WTC11 (cell line): ENCODE results near the gene FILIP1L.

Experiments used
- JUN ChIP-seq: sonication (generic); formaldehyde crosslinking; IDR thresholded peaks from 2 replicates; pipeline ENCODE4 v1.8.0; 2023; ENCODE audit warnings: mild to moderate bottlenecking, missing genetic modification reagents
- NR2C2 ChIP-seq: sonication (generic); formaldehyde crosslinking; IDR thresholded peaks from 2 replicates; pipeline ENCODE4 v1.8.0; 2022; ENCODE audit warnings: mild to moderate bottlenecking, missing genetic modification reagents
- TF ChIP-seq, protein P1 (sequence below): sonication (generic); formaldehyde crosslinking; IDR thresholded peaks from 2 replicates; pipeline ENCODE4 v1.8.1; 2023; ENCODE audit warnings: mild to moderate bottlenecking, moderate library complexity, missing genetic modification reagents
- TF ChIP-seq, protein P2 (sequence below): sonication (generic); formaldehyde crosslinking; IDR thresholded peaks from 2 replicates; pipeline ENCODE4 v1.8.0; 2022; ENCODE audit warnings: mild to moderate bottlenecking, missing genetic modification reagents
- TF ChIP-seq, protein P3 (sequence below): sonication (generic); formaldehyde crosslinking; IDR thresholded peaks from 2 replicates; pipeline ENCODE4 v1.8.1; 2022; ENCODE audit warnings: low read depth, missing genetic modification reagents, borderline replicate concordance

DNA sequence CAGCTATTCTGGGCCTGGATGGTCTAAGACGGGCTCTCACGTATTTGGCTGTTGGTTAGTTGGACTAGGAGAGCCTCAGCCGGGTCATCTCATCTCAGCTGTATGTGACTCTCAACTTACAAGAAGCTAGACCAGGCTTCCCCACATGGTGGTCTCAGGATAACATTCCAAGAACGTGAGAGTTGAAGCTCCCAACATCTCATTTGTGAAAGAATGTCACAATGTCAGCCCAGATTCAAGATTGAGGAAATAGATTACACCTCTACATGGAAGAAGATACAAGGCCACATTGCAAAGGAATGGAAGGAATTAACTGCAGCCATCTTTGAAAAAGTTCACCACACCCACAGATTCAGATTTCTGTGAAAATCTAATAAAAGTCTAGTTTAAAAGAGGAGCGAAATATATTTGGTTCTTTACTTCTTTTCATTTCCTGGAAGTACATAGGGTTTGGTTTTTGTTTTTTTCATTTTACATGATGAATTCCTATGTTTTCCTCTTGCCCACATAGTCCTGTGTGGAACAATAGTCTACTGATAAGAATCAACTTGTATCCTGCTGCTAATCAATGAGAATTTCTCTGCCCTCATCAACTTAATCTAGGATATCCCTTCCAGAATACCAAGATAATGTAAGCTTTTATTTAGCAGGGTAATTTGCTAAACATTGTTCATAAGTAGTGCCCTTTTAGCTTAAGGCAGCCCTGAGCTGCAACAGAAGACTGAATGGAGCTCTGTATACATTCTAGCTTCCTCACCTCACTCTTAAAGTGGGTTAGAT lies 180.1 kb downstream of the FILIP1L start:
- no peak for TF ChIP-seq JUN (CRISPR knock-in tag)
- TF ChIP-seq, protein P1, sequence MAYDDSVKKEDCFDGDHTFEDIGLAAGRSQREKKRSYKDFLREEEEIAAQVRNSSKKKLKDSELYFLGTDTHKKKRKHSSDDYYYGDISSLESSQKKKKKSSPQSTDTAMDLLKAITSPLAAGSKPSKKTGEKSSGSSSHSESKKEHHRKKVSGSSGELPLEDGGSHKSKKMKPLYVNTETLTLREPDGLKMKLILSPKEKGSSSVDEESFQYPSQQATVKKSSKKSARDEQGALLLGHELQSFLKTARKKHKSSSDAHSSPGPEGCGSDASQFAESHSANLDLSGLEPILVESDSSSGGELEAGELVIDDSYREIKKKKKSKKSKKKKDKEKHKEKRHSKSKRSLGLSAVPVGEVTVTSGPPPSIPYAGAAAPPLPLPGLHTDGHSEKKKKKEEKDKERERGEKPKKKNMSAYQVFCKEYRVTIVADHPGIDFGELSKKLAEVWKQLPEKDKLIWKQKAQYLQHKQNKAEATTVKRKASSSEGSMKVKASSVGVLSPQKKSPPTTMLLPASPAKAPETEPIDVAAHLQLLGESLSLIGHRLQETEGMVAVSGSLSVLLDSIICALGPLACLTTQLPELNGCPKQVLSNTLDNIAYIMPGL (CRISPR knock-in tag), result no peak
- TF ChIP-seq, protein P2, sequence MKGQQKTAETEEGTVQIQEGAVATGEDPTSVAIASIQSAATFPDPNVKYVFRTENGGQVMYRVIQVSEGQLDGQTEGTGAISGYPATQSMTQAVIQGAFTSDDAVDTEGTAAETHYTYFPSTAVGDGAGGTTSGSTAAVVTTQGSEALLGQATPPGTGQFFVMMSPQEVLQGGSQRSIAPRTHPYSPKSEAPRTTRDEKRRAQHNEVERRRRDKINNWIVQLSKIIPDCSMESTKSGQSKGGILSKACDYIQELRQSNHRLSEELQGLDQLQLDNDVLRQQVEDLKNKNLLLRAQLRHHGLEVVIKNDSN (CRISPR knock-in tag), result no peak
- TF ChIP-seq, protein P3, sequence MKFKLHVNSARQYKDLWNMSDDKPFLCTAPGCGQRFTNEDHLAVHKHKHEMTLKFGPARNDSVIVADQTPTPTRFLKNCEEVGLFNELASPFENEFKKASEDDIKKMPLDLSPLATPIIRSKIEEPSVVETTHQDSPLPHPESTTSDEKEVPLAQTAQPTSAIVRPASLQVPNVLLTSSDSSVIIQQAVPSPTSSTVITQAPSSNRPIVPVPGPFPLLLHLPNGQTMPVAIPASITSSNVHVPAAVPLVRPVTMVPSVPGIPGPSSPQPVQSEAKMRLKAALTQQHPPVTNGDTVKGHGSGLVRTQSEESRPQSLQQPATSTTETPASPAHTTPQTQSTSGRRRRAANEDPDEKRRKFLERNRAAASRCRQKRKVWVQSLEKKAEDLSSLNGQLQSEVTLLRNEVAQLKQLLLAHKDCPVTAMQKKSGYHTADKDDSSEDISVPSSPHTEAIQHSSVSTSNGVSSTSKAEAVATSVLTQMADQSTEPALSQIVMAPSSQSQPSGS (CRISPR knock-in tag), result no peak
- TF ChIP-seq NR2C2 (CRISPR knock-in tag), result no peak
